GM21786 (cell line): Measurements from ENCODE around the gene PDE8B.
A peak's percentile ranks its signal among the peaks of the same experiment; 100 is the strongest.
"Not testable (repeated sequence)": the region's sequence is repeated elsewhere in the genome, so short reads cannot be mapped to it uniquely, and the experiment has no call there.

Source experiments
- ATAC-seq: cut with Tn5 transposase; IDR thresholded peaks from one replicate; pipeline ENCODE4 v1.9.1; 2021; ENCODE audit not compliant: unreplicated experiment

Gene PDE8B

GRCh38 chr5:77355080-77355479 lies 144.6 kb downstream of the PDE8B start:
- ATAC-seq = no peak

- ATAC-seq = no peak
Observed at GRCh38 chr5:77355751-77356150, 145.3 kb downstream of the PDE8B start.

DNA sequence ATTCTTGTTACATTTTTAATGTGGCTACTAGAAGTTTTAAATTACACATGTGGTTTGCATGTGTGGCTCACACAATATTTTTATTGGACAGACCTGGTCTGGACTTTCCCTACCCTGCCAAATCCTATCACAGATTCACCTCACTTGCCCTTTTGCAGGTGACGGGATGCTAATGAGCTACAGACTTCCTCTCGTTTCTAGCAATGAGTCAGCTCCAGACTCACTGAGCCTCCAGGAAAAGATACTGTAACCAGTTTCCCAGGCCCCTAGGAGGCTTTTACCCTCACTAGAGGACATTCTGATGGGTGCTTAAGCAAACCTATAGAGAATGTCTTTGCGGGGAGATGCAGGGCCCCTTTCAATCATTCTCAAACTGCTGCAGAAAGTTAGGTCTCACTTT lies 146.3 kb downstream of the PDE8B start:
- ATAC-seq = peak; percentile 89

DNA sequence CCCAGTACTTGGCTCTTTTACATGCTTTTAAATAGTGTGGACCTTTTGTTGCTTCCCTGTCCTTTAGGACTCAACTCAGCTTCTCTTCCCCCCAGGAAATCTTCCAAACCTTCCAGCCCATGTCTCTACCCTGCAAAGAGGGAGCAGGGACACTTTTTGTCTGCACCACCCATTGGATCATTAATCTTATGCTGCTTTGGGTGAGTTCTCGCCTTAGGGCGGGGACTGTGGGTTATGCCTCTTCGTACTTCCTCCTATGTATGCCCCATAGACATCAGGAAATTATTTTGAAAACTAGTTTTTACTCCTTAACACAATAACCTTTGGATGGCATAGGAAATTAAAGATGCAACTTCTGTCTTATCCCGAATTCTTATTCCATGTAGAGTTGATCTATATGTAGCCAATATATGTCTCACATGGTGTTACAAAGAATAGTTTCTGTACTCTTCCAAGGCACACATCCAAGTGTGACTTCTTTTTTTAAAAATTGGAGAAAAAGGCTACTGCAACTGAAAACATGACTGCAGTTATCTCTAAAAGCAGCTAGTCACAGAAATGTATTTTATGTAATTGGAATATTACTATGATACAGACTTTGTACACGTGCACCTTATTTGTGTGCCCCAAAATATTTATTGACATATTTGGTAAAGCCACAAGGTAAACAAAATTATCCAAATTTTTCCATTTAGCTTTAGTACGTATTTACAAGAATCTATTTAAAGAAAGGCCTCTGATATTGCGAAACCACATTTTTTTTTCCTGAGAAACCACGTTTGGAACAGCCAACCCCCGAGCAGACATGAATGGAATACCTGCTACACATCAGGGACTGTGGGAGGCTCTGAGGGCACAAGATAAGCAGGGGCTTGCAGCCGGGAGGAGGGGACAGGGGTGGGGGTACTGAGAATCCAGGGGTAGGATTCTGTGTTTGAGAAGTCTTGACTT lies 148.1 kb downstream of the PDE8B start:
- ATAC-seq = no peak

DNA sequence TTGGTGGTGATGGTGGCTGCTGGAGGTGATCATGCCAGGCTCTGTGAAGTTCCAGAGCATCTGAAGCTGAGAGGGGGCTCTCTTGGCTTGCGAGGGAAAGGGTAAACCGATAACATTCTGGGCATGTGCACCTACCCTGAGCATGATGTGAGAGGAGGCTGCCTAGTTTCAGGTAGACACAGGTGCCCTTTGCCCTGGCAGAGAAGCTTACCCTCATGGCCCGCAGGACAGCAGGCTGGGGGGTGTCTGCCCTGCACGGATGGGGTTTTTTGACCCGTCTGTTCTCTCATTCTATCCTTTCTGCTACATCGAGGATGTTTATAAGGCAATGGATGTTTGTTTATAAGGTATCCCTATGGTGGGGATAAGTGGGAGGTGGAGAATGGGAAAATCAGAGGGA lies 148.8 kb downstream of the PDE8B start:
- ATAC-seq = no peak

DNA sequence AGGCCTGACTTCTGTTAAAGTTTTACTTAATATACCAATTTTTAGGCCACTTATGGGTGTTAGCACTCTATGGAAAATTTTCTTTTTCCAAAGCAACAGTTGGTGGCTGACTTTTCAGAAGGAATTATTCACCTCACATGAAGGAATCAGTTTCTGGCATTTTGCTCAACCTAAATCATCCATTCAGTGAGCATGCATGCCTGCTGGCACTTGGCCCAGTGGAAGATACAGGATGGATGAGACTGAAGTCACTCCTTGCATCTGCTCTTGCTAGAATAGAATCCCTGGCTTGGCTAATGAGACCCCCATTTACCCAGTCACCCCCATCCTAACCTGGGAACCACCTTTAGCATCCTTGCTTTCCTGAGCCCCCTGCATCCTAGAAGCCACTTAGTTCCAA lies 149.9 kb downstream of the PDE8B start:
- ATAC-seq = no peak

DNA sequence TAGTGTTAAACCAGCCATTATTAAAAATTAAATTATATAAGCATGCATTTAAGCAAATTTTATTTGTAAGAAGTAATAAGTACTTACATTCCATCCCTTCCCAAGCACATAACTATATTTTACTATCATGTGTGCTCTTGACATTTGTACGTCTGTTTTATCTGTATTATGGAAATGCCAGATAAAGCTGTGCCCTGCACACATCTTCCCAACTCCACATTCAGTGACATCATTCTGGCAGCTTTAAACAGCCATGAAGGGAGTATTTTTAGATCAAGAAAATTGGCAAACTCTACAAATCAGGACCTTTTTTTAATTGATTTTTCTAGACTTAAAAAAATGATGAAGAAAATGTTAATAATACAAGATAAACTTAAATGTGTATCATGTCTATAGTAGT lies 150.5 kb downstream of the PDE8B start:
- ATAC-seq = no peak

DNA sequence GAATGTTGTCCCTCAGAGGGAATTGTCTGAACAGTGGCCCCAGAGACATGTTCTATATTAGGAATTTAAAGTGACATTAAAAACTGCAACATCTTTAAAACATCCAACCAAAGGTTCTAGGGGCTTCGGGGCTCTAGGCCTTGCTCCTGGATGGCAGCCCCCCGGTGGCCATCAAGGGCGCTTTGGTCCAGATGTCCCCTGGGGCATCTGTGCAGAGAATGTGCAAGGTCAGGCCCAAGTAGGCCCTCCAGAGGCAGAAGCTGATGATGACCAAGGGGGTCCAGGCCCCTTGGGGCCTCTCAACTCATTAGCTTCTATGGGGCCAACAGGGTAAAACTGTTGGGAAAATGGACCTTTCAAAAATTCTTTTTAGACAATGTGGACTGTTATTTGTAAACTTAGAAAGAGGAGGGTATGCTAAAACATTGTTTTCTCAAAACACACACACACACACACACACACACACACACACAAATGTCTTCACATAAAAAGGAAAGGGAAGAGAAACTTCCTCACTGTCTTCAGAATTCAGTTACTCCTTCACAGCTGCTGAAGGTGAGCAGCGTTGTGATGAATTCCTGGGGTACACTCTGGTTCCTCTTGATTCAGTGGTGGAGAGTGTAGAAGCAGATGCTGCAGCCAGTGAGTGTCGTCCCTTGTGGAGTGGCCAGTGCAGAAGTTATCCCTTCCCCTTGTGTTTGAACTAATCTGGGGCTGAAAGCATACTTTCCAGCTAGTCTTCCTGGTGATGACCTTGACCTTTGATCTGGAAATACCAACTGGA lies 156.4 kb downstream of the PDE8B start:
- no peak for ATAC-seq

DNA sequence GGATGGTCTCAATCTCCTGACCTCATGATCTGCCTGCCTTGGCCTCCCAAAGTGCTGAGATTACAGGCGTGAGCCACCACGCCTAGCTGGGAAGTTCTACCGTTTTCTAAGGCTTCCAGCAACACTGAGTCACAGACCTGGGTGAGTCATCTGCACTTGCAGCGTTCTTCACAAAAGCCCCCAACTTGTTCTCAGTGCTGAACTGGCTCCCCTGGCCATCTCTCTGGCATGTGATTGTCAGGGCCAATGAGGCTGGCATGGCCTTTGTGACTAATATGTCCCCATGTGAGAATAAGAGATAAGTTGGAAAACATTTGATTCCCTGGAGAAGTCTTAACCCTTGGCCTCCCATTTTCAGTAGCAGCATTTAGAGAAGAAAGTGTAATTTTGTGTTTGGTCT lies 157.3 kb downstream of the PDE8B start:
- no peak for ATAC-seq

DNA sequence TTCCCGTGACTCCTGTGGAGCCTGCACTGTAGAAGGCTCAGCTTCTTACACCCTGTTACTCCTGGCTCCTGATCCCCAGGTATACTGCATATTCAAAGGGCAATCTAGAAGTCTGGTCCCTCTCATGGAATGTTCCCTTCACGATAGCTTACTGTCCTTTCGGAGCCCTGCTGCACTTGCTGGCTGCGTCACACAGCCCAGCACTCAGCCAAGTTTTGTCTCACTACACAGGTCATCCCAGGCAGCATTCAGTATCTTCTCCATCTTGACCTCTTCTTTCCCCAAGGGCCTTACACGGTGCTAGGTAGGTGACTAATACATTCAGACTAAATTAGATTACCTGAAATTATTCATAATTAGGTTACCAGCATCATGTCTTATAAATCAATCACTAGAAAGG lies 157.9 kb downstream of the PDE8B start:
- no peak for ATAC-seq

DNA sequence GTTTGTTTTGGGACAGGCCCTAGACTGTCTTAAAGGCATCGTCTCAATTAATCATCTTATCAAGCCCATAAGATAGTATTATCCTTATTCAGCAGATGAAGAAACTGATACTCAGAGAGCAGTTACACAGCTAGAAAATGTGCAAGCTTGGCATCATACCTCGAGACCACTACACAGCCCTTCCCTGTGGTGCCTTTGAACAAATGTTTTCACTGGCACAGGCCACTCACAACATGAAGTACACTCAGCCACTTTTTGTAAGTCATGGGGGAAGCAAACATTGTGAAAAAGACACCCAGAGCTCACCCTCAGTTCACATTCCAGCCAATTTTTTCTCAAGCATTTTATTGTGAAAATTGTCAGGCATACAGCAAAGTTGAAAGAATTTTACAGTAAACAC lies 159.1 kb downstream of the PDE8B start:
- ATAC-seq = no peak

- ATAC-seq = no peak
Observed at GRCh38 chr5:77374686-77375085, 164.2 kb downstream of the PDE8B start.

- ATAC-seq = no peak
Observed at GRCh38 chr5:77376609-77377300, 166.3 kb downstream of the PDE8B start.

DNA sequence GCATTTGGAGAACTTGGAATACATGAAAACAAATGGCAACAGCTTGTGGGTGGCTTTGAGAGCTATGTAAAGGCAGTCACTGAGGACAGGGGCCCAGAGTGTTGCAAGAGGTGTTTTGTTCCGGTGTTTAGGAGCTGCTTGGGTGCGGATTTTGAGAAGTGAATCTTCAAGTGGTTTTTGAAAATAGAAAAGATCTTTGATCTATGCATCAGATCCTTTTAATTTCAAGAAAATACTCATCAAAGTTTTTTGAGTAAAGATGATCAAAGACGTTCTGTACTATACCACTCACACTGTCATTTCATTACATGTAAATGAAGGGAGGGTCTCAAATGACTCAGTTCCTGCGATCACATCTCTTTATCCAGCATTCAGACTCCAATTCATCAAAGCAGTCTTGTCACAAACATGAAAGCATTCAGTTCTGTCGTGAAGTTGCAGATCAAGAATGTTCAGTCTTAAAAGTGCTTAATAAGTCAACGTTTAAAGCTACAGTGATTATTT lies 169.1 kb downstream of the PDE8B start:
- peak; percentile 60 for ATAC-seq

- ATAC-seq = no peak
Observed at GRCh38 chr5:77380636-77381035, 170.2 kb downstream of the PDE8B start.

- not testable (repeated sequence) for ATAC-seq
Observed at GRCh38 chr5:77383336-77383735, 172.9 kb downstream of the PDE8B start.

GRCh38 chr5:77386340-77386739 lies 175.9 kb downstream of the PDE8B start:
- ATAC-seq = not testable (repeated sequence)

GRCh38 chr5:77389746-77390145 lies 179.3 kb downstream of the PDE8B start:
- ATAC-seq = no peak

DNA sequence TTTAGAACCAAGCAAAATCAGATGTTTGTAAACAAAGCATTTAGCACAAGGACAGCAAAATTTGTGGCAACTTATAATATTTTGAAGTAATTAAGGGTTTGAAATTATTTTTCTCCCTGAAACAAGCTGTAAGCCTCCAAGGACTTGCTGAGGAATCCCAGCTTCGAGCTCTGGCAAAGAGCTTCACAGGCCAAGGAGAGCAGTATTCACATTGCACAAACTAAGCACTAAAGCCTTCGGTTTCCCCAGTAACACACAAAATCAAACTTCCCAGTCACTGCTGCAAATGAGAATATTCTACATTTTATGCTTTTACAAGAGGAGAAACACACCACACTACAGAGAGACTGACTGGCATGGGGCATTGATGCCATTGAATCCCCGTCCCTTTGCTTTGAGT lies 179.7 kb downstream of the PDE8B start:
- no peak for ATAC-seq

DNA sequence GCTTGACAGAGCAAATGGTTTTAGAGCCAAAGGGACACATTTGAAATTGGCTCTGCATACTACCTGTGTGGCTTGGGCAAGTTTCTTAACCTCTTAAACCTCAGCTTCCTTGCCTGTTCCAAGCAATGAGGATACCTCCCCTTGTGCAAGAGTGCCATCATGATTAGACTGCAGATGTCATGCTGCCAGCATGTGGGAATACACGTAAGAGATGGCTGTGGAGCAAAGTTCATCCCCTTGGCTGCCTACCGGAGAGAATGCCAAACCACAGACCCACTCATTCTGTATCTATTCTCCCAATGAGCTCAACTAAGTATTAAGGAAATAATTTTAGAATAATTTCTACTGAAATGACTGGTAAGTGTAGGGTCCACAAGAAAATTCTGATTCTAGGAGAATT lies 180.3 kb downstream of the PDE8B start:
- no peak for ATAC-seq

- ATAC-seq = no peak
Observed at GRCh38 chr5:77391240-77391765, 180.8 kb downstream of the PDE8B start.
